WERI-Rb-1 (cell line): ENCODE data around the gene ASB11.
A peak's percentile ranks its signal among the peaks of the same experiment; 100 is the strongest.

Experiments used
- DNase-seq: peaks from one replicate; pipeline ENCODE4 v3.0.0-alpha.2; 2020
- H3K27ac ChIP-seq: fragments of 250-450 bp; sonication (Bioruptor Pico); 2 replicates; pipeline ENCODE4 v1.5.1; 2020; ENCODE audit warnings: mild to moderate bottlenecking, moderate library complexity
- H3K27me3 ChIP-seq: fragments of 250-450 bp; sonication (Bioruptor Pico); 2 replicates; pipeline ENCODE4 v1.5.1; 2021; ENCODE audit warnings: mild to moderate bottlenecking, low read depth, moderate library complexity; ENCODE audit not compliant: insufficient read depth, severe bottlenecking
- H3K36me3 ChIP-seq: fragments of 250-450 bp; sonication (Bioruptor Pico); 2 replicates; pipeline ENCODE4 v1.5.1; 2020; ENCODE audit warnings: mild to moderate bottlenecking, moderate library complexity
- H3K4me3 ChIP-seq: 2 replicates; pipeline ENCODE4 v1.5.1; 2011; ENCODE audit warnings: low read depth, mild to moderate bottlenecking, control low read depth, low read length
- H3K9me3 ChIP-seq: fragments of 250-450 bp; sonication (Bioruptor Pico); 2 replicates; pipeline ENCODE4 v1.5.1; 2021; ENCODE audit warnings: mild to moderate bottlenecking, moderate library complexity; ENCODE audit not compliant: severe bottlenecking
- CTCF ChIP-seq: IDR thresholded peaks from 2 replicates; pipeline ENCODE4 v1.5.1; 2011; ENCODE audit warnings: low read depth, mild to moderate bottlenecking, control low read depth, inconsistent platforms, low read length

ASB11 gene

GRCh38 chrX:15242899-15243555 lies 72.4 kb downstream of the ASB11 start:
- Histone ChIP-seq H3K36me3 (no peaks in the 10 kb centered on the region), H3K27ac (no peak overlapping the region), H3K27me3 (peaks cover 60% of the 10 kb centered on the region), H3K4me3 (no peak overlapping the region), H3K9me3 (no peaks in the 10 kb centered on the region)
- peak; percentile 35 for TF ChIP-seq CTCF
- DNase-seq, result peak; percentile 9

GRCh38 chrX:15241301-15241700 lies 74.1 kb downstream of the ASB11 start:
- TF ChIP-seq CTCF, result no peak
- no peak for DNase-seq
- no peaks in the 10 kb centered on the region for H3K9me3 ChIP-seq
- no peak overlapping the region for H3K4me3 ChIP-seq
- no peak overlapping the region for H3K27ac ChIP-seq
- H3K27me3 ChIP-seq, result peaks cover 61% of the 10 kb centered on the region
- H3K36me3 ChIP-seq, result no peaks in the 10 kb centered on the region

- Histone ChIP-seq H3K27ac (no peak overlapping the region), H3K9me3 (no peaks in the 10 kb centered on the region), H3K27me3 (peaks cover 62% of the 10 kb centered on the region), H3K36me3 (no peaks in the 10 kb centered on the region), H3K4me3 (no peak overlapping the region)
- TF ChIP-seq CTCF, result no peak
- DNase-seq, result no peak
Observed at GRCh38 chrX:15240414-15240813, 75.0 kb downstream of the ASB11 start.

GRCh38 chrX:15236146-15236545 lies 79.3 kb downstream of the ASB11 start:
- H3K36me3 ChIP-seq, result no peaks in the 10 kb centered on the region
- H3K27ac ChIP-seq, result no peak overlapping the region
- H3K9me3 ChIP-seq, result no peaks in the 10 kb centered on the region
- no peak overlapping the region for H3K4me3 ChIP-seq
- TF ChIP-seq CTCF, result no peak
- peaks cover 67% of the 10 kb centered on the region for H3K27me3 ChIP-seq
- no peak for DNase-seq

GRCh38 chrX:15235001-15235400 lies 80.4 kb downstream of the ASB11 start:
- DNase-seq, result no peak
- no peak for TF ChIP-seq CTCF
- Histone ChIP-seq H3K4me3 (no peak overlapping the region), H3K36me3 (no peaks in the 10 kb centered on the region), H3K27ac (no peak overlapping the region), H3K9me3 (no peaks in the 10 kb centered on the region), H3K27me3 (peaks cover 62% of the 10 kb centered on the region)

- no peak overlapping the region for H3K4me3 ChIP-seq
- no peak for TF ChIP-seq CTCF
- no peaks in the 10 kb centered on the region for H3K9me3 ChIP-seq
- no peak for DNase-seq
- peaks cover 67% of the 10 kb centered on the region for H3K27me3 ChIP-seq
- no peaks in the 10 kb centered on the region for H3K36me3 ChIP-seq
- H3K27ac ChIP-seq, result no peak overlapping the region
Observed at GRCh38 chrX:15233416-15234015, 81.9 kb downstream of the ASB11 start.
